ENCODE measurements around the gene JPH3.

- no peak for TF ChIP-seq CTCF (IDR thresholded peaks at IDR 0.05; ENCODE audit: poor library complexity)
- no peak for TF ChIP-seq EZH2 (IDR thresholded peaks at IDR 0.05; ENCODE audit: borderline replicate concordance)
- TF ChIP-seq EZH2phosphoT487 (IDR thresholded peaks at IDR 0.05; ENCODE audit: low read depth, severe bottlenecking, unreplicated experiment), result no peak
These were observed 34.4 kb downstream of the JPH3 start for GRCh38 chr16:87636741-87637140.
